Fibroblast of skin of right biceps (primary cell): ENCODE data around the gene CD93.

Source experiments
- DNase-seq: peaks from one replicate; pipeline ENCODE4 v3.0.0-alpha.2; 2013

CD93 gene

GRCh38 chr20:23119456-23120216 is 33.5 kb upstream of the CD93 start:
- DNase-seq: no peak

GRCh38 chr20:23118766-23119165 is 32.6 kb upstream of the CD93 start:
- no peak for DNase-seq

- DNase-seq: no peak
Measured at GRCh38 chr20:23118144-23118543, 32.0 kb upstream of the CD93 start.

DNA sequence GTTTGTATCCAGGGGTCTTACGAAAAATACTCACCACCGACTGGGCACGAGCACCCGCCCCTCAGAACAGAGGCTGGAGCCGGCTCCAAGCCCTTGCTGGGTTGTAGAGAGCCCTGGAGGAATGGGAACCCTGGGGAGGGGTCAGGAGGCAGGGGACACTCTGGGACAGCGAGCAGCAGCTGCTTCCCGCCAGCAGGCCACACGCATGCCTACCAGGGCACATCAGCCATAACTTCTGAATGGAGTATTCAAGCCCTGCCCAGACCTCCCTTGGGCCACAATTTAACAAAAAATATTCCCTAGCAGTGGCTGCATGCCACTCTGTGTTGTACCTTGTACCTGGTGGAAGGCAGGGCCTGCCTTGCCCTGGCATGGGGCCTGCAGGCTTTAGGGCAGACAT is 31.6 kb upstream of the CD93 start:
- DNase-seq: no peak

GRCh38 chr20:23116311-23117089 is 30.4 kb upstream of the CD93 start:
- DNase-seq: peak; percentile 36

- no peak for DNase-seq
Measured at GRCh38 chr20:23115822-23116221, 29.7 kb upstream of the CD93 start.

- DNase-seq: no peak
Measured at GRCh38 chr20:23114448-23115082, 28.4 kb upstream of the CD93 start.

DNA sequence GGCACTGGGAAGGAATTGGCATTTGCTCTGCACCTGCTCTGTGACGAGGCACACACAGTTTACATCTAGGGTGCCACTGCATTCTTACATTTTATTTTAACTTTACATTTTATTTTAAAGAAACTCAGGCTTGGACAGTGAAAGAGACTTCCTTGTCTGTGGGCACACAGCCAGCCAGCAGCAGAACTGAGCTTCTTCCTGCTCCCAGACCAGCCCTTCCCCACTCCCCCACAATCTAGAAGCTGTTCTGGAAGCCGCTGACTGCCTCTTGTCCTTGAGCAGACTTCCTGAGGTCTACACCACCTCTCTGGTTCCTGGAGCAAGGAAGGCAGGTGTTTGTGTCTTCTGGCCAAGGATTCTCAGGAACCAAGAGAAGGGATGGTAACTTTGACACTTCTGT is 27.9 kb upstream of the CD93 start:
- no peak for DNase-seq

DNA sequence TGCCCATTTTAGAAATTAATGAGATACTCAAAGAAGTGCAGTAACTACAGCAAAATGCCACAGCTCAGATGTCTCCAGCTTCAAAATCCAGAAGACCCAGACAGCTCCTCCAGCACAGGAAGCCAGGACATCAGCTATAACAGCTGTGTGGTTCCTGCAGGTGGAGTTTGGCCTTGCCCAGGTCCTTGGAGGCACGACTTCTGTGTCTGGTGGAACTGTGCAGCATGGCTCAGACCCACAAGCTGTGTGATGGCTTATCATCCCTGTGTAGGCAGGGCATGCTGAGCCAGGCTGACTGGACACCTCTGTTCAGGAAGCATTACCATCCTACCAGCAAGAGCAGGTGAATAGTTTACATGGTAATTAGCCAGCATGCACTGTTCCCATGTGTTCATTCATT is 26.5 kb upstream of the CD93 start:
- no peak for DNase-seq

DNA sequence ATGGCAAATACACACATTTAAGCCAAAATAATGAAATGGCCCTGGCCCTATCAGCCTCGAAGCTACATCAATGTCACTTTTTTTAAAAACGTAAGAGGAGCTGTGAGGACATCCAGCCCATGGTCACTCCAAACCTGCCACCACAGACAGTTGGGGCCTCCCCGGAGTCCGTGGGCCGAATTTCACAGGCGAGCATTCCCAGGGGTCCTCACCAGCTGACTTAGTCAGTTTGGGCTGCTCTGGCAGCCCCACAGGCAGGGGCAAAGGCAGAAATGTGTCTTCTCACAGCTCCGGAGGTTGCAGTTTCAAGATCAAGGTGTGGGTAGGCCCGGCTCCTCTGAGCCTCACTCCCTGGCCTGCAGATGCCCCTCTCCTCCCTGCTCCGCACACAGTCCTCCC is 25.8 kb upstream of the CD93 start:
- DNase-seq: no peak

- DNase-seq: no peak
Measured at GRCh38 chr20:23111307-23111943, 25.3 kb upstream of the CD93 start.

GRCh38 chr20:23108871-23109270 is 22.7 kb upstream of the CD93 start:
- DNase-seq: no peak

DNA sequence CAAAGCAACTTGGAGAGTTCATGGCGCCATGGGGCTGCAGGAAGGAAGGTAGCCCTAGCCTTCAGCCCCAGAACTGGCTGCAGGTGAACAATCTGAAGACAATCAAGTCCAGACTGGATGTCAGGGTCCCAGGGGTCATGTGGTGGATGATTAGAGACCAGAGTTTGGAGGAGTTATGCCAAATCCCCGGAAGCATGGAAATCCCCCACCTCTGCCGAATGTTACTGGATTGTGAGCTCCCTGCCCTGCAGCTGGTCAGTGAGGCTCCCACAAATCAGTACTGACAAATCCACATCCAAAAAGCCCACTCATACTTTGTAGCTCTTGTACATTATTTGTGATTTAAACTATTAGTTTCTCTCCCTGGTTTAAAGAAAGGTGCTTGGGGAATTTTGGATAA is 21.3 kb upstream of the CD93 start:
- DNase-seq: no peak

DNA sequence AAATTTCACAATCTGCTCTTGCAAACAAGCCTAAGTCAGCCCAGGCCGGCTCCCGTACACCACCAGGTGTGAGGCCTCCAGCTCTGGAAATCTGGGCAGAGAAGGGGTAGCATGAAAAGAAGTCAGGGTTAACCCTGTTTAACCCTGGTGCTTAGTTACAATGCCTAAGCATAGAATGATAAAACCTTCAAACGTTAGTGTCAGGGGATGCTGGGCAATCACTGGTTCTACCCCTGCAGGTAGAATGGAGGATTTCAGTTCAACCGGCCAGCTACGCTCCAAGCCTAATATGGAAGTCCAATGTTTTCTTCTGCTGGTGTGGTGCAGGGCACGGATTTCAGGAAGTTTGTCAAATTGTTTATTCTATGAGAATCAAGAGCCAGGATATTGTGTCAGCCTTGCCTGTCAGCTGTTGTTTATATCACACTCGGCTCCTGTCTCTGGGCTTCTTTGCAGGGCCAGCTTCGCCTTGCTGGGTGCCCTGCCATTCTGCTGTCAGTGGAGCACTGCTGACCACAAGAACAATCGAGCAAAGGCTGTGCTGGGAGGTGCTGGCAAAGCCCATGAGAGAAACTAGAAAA is 20.2 kb upstream of the CD93 start:
- no peak for DNase-seq

DNA sequence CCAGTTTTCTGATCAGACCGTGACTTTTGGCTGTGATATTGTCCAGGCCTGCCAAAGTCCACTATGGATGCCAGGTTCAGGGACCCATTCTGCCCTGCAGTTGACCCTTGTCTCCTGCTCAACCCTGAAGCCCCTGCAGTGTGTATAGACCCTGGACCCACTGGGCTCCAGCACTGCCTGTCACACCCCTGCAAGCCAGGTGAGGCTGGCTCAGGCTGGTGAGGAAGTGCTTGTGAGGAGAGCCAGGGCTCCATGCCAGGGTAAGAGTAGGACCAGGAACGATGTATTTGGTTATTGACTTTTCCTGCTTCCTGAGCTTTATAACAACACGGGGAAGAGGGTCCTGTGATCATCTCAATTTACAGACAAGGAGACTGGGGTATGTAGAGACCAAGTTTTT is 19.1 kb upstream of the CD93 start:
- no peak for DNase-seq

DNA sequence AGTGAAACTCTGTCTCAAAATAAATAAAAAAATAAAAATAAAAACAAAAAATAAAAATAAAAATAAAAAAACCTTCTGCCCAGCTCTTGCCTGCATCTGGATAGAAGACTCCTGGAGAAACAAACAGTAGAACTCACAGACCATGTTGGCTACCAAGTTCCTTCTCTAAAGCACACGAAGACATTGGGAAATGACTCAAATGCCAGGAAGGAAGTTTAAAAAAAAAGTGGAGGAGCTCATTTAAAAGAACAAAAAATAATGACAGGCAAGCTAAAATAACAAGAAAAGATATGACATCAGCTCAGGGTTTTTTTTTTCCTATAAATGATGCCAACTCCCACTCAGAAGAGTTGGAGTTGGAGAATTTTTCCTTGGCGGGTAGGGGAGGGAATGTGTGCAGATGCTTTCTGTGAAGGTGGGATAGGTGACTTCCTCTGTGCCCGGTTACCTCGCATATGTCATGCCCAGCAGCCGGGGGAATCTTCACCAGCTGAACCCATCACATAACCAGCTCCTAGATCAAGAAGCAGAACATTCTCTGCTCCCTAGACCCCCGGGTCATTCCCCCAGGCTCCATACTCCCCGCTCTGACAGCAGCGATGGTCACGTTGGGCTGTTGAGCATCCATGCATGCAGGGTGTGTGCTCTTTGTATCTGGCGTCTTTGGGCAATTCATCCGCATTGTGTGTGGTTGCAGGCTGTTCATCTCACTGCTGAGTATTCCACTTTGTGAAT is 17.3 kb upstream of the CD93 start:
- peak; percentile 12 for DNase-seq

- DNase-seq: no peak
Measured at GRCh38 chr20:23101696-23102406, 15.7 kb upstream of the CD93 start.

DNA sequence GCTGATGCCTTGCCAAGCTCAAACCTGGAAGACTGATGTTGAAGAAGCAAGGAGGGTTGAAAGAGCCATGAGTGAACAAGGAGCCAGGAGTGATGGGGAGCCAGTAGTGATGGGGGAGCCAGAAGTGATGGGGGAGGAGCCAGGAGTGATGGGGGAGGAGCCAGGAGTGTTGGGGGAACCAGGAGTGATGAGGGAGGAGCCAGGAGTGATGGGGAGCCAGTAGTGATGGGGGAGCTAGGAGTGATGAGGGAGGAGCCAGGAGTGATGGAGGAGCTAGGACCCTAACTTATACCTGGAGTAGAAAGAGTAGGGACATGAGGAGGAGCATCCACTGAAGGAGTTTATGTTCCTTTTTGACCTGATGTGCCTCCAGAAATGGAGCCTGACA is 14.6 kb upstream of the CD93 start:
- DNase-seq: no peak

DNA sequence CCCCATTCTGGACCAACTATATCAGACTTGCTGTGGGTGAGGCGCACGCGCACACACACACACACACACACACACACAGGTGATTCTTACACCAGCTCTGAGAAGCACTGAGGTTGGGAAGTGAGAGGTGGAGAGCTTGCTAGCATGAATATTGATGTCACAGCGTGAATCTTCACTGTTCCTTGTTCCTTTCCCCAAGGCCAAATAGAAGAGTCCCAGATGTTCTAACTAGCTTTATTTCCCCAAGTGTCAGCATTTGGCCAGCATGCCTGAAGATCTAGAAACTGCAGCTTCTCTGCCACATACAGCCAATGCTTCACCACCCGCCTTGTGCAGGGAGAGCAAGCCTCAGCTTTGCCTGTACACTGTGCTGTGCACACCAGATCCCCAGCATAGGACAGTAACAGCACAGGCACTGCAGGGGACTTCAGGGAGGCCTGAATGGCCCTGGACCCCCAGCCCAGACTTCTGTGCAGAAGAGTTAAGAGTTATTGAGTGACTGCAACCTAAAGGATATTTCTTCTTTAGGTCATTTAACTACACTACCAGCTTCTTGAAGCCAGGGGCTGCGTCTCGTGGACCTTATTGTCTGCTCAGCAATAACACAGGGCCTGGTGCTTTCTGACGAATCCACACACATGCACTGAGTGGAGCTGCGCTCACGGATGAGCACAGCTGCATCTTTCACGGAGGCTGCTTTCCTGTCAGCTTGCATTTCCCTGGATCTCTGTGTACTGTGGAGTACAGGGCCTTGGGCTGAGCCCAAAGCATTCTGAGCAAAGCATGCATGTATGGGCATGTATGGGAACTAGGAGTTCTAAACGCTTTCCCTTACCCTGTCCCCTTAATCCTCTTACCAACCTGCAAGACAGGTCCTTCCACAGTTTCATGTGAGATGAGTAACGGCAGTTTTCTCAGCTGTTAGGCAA is 13.9 kb upstream of the CD93 start:
- no peak for DNase-seq
